ENCODE data around the gene BRD3. TPM values are rescaled to one million over a fixed set of nuclear protein-coding genes. Genes with fewer than 3 reads are reported as not detected.

BRD3 gene
- total RNA-seq, 2 experiments from 2014 or later: 3.1 to 16.3 TPM

DNA sequence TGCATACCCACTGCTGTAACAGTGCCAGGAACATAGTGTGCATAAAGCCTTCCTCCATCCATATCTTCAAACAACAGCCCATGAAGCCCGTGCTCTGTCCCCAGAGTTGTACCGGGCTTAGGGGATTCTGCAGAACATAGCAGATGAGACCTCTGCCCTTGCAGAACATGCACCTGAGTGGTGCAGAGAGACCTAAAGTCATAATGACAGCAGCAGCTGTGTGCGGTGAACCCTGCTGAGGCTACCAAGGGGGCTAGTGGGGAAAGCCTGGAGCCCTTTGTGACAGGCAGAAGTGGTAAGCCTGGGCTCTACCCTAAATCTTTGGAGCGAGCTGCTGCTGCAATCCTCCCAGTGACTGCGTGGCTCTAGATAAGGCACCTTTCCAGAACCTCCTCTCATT lies 32.2 kb upstream of the BRD3 start:
- no peaks in the 10 kb centered on the region for H3K79me2 ChIP-seq (ENCODE audit: insufficient read depth, low read depth, low read length)
- H3K4me3 ChIP-seq (ENCODE audit: low read depth, low read length, poor library complexity, severe bottlenecking): no peak overlapping the region
- CTCF ChIA-PET (ENCODE audit: unreplicated experiment): no interaction called here
- no peaks in the 10 kb centered on the region for H3K9me2 ChIP-seq (ENCODE audit: insufficient read depth, low read length)
- H3K36me3 ChIP-seq (ENCODE audit: insufficient read depth, low read length): no peaks in the 10 kb centered on the region
- intact Hi-C loops (cut with micrococcal nuclease; ENCODE audit: unreplicated experiment): no loop called here
- H3K4me2 ChIP-seq (ENCODE audit: low read length): no peak overlapping the region
- no TSS peak for BruUV-seq (replicated peaks)
- H3K27ac ChIP-seq (ENCODE audit: low read depth, low read length, poor library complexity, severe bottlenecking): no peak overlapping the region
- TF ChIP-seq EZH2phosphoT487 (IDR thresholded peaks at IDR 0.05; ENCODE audit: borderline replicate concordance, low read depth, low read length): no peak
- TF ChIP-seq, protein P1, sequence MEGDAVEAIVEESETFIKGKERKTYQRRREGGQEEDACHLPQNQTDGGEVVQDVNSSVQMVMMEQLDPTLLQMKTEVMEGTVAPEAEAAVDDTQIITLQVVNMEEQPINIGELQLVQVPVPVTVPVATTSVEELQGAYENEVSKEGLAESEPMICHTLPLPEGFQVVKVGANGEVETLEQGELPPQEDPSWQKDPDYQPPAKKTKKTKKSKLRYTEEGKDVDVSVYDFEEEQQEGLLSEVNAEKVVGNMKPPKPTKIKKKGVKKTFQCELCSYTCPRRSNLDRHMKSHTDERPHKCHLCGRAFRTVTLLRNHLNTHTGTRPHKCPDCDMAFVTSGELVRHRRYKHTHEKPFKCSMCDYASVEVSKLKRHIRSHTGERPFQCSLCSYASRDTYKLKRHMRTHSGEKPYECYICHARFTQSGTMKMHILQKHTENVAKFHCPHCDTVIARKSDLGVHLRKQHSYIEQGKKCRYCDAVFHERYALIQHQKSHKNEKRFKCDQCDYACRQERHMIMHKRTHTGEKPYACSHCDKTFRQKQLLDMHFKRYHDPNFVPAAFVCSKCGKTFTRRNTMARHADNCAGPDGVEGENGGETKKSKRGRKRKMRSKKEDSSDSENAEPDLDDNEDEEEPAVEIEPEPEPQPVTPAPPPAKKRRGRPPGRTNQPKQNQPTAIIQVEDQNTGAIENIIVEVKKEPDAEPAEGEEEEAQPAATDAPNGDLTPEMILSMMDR (conservative IDR thresholded peaks at IDR 0.05; ENCODE audit: low read length): no peak
- no peaks in the 10 kb centered on the region for H4K20me1 ChIP-seq (ENCODE audit: insufficient read depth, low read length)
- no peak overlapping the region for H2AFZ ChIP-seq (ENCODE audit: low read length)
- no peaks in the 10 kb centered on the region for H3K9me3 ChIP-seq (ENCODE audit: low read length)
- peak; percentile 17 for DNase-seq (ENCODE audit: low spot score)
- H3K4me1 ChIP-seq (ENCODE audit: insufficient read depth, low read length, poor library complexity, severe bottlenecking): no peaks in the 10 kb centered on the region
- POLR2A ChIA-PET: no interaction called here

DNA sequence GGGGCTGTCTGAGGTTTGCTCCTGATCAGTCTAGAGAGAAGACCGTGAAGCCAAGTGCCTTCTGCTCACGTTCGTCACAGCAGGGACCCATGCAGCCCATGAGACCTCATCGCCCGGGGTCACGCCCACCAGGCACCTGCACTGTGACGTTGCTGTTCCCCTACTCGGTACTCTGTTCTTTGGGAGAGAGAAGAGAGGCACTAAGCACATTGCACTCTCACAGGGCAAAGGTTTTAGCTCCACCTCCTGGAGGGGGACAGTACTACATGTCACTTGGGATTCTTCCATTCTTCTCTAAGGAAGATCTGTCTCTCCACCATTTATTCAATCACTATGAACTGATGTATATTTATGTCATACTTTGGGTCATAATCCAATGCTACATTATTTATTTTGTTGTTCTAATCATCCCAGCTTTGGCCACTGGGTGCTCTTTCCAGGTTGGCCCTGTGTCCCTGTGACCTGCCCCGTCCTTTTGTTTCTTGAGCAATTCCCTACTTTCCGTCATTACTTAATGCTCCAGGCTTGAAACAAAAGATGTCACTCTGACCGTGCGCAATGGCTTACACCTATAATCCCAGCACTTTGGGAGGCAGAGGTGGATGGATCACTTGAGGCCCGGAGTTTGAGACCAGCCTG lies 31.4 kb upstream of the BRD3 start:
- no peak overlapping the region for H3K27ac ChIP-seq (ENCODE audit: low read depth, low read length, poor library complexity, severe bottlenecking)
- TF ChIP-seq EZH2phosphoT487 (IDR thresholded peaks at IDR 0.05; ENCODE audit: borderline replicate concordance, low read depth, low read length): no peak
- TF ChIP-seq, protein P1 (conservative IDR thresholded peaks at IDR 0.05; ENCODE audit: low read length): peak; percentile 88
- no peaks in the 10 kb centered on the region for H3K36me3 ChIP-seq (ENCODE audit: insufficient read depth, low read length)
- intact Hi-C loops (cut with micrococcal nuclease; ENCODE audit: unreplicated experiment): no loop called here
- H2AFZ ChIP-seq (ENCODE audit: low read length): no peak overlapping the region
- POLR2A ChIA-PET: no interaction called here
- no peaks in the 10 kb centered on the region for H3K4me1 ChIP-seq (ENCODE audit: insufficient read depth, low read length, poor library complexity, severe bottlenecking)
- H3K9me2 ChIP-seq (ENCODE audit: insufficient read depth, low read length): no peaks in the 10 kb centered on the region
- H3K4me3 ChIP-seq (ENCODE audit: low read depth, low read length, poor library complexity, severe bottlenecking): no peak overlapping the region
- CTCF ChIA-PET (ENCODE audit: unreplicated experiment): interaction anchor here (0.7 kb wide), 1 partner anchor 305 kb away, joined by 3 read pairs; no protein-coding TSS in a partner anchor
- no peaks in the 10 kb centered on the region for H3K9me3 ChIP-seq (ENCODE audit: low read length)
- no peaks in the 10 kb centered on the region for H4K20me1 ChIP-seq (ENCODE audit: insufficient read depth, low read length)
- BruUV-seq (replicated peaks): no TSS peak
- DNase-seq (ENCODE audit: low spot score): peak; percentile 67
- no peak overlapping the region for H3K4me2 ChIP-seq (ENCODE audit: low read length)
- no peaks in the 10 kb centered on the region for H3K79me2 ChIP-seq (ENCODE audit: insufficient read depth, low read depth, low read length)

DNA sequence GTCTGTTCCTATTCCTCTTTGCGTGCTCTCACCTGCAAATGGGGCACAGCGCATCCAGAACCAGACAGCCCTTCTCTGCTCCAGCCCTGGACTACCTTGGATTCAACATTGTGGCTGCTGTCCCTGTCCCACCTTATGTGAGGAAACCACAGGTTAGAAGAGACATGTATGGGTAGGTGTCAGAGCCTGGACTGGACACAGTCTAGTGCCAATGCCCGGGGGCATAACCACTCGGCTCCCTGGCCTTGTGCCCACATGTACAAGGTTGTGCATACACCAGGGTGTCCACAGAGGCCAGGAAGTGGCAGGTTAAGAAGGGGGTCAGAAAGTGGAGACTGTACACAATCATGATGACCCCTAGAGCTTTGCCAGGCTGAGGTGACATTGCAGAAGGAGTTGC lies 22.1 kb upstream of the BRD3 start:
- Histone ChIP-seq H2AFZ (ENCODE audit: low read length) (no peak overlapping the region), H3K4me2 (ENCODE audit: low read length) (no peak overlapping the region), H3K9me2 (ENCODE audit: insufficient read depth, low read length) (no peaks in the 10 kb centered on the region), H3K79me2 (ENCODE audit: insufficient read depth, low read depth, low read length) (no peaks in the 10 kb centered on the region), H4K20me1 (ENCODE audit: insufficient read depth, low read length) (no peaks in the 10 kb centered on the region), H3K36me3 (ENCODE audit: insufficient read depth, low read length) (no peaks in the 10 kb centered on the region), H3K4me3 (ENCODE audit: low read depth, low read length, poor library complexity, severe bottlenecking) (no peak overlapping the region), H3K4me1 (ENCODE audit: insufficient read depth, low read length, poor library complexity, severe bottlenecking) (no peaks in the 10 kb centered on the region), H3K9me3 (ENCODE audit: low read length) (no peaks in the 10 kb centered on the region), H3K27ac (ENCODE audit: low read depth, low read length, poor library complexity, severe bottlenecking) (no peak overlapping the region)
- ChIA-PET POLR2A (no interaction called here), CTCF (ENCODE audit: unreplicated experiment) (no interaction called here)
- TF ChIP-seq, protein P1 (conservative IDR thresholded peaks at IDR 0.05; ENCODE audit: low read length): no peak
- no peak for TF ChIP-seq EZH2phosphoT487 (IDR thresholded peaks at IDR 0.05; ENCODE audit: borderline replicate concordance, low read depth, low read length)
- intact Hi-C loops (cut with micrococcal nuclease; ENCODE audit: unreplicated experiment): no loop called here
- no peak for DNase-seq (ENCODE audit: low spot score)
- BruUV-seq (replicated peaks): no TSS peak
